Endothelial cell of umbilical vein (primary cell): Measurements from ENCODE around the gene DPYD. TPM values are rescaled to one million over a fixed set of nuclear protein-coding genes. Genes with fewer than 3 reads are reported as not detected.

Experiments used
- BruUV-seq: library from RNA; stranded (reverse); fragments of 400-500 nt; replicated peaks from 2 replicates; lab custom pipeline; 2021; lab: Mats Ljungman, UMichigan
- CTCF ChIA-PET: fragments of 300-600, 350-600 bp; sonication (Branson Sonifier 250); formaldehyde crosslinking; loops from one replicate; lab custom pipeline; 2021; ENCODE audit warnings: antibody characterized with exemption, inconsistent platforms; lab: Charles Lee
- POLR2A ChIA-PET: fragments of 300-600, 350-600 bp; sonication (Branson Sonifier 250); formaldehyde crosslinking; loops from one replicate; lab custom pipeline; 2021; ENCODE audit warnings: antibody characterized with exemption, inconsistent platforms; lab: Charles Lee
- DNase-seq: peaks from one replicate; pipeline ENCODE4 v3.0.0-alpha.2; 2011; ENCODE audit warnings: low read depth, low spot score
- FAIRE-seq: peaks from 2 replicates; lab custom pipeline; 2011; peaks lifted over from hg19 to GRCh38; lab: Jason Lieb, UNC
- H2AFZ ChIP-seq: 2 replicates; pipeline ENCODE4 v1.6.0; 2012; ENCODE audit warnings: low read depth, low read length, control low read depth, inconsistent platforms
- H3K27ac ChIP-seq: 2 replicates; pipeline ENCODE4 v1.5.1; 2011; ENCODE audit warnings: low read depth, mild to moderate bottlenecking, control low read depth, low read length, moderate library complexity; ENCODE audit not compliant: insufficient read depth
- H3K27me3 ChIP-seq, 2 experiments: 2 replicates each; pipeline versions ENCODE4 v1.6.0 to v1.6.1; 2011; ENCODE audit warnings: low read length in 2 of 2, mixed read lengths in 1 of 2; ENCODE audit not compliant: control insufficient read depth in 2 of 2, insufficient read depth in 2 of 2
- H3K36me3 ChIP-seq, 2 experiments: 2 replicates in 1 of 2; 3 replicates in 1 of 2; pipeline ENCODE4 v1.5.1; 2011; ENCODE audit warnings: low read length in 2 of 2, mild to moderate bottlenecking in 1 of 2, moderate library complexity in 1 of 2; ENCODE audit not compliant: control insufficient read depth in 2 of 2, insufficient read depth in 2 of 2; ENCODE audit errors: extremely low read depth in 1 of 2
- H3K4me1 ChIP-seq: 3 replicates; pipeline ENCODE4 v1.5.1; 2011; ENCODE audit warnings: mild to moderate bottlenecking, low read length; ENCODE audit not compliant: control insufficient read depth, insufficient read depth; ENCODE audit errors: extremely low read depth
- H3K4me2 ChIP-seq: 2 replicates; pipeline ENCODE4 v1.6.1; 2011; ENCODE audit warnings: low read length, control low read depth, mixed read lengths; ENCODE audit not compliant: insufficient read depth
- H3K4me3 ChIP-seq, 3 experiments: fragments of 200-600 bp in 1 of 3; sonication (generic), shearing (Covaris generic) in 1 of 3; replicated peaks in 1 of 3; 2 replicates each; pipeline ENCODE4 v1.5.1; 2011 to 2016; ENCODE audit warnings: control low read depth in 3 of 3, low read length in 3 of 3, mild to moderate bottlenecking in 2 of 3, inconsistent platforms in 1 of 3, low read depth in 1 of 3, moderate library complexity in 1 of 3; ENCODE audit not compliant: insufficient read depth in 1 of 3
- H3K79me2 ChIP-seq: 2 replicates; pipeline ENCODE4 v1.6.0; 2012; ENCODE audit warnings: low read length, inconsistent platforms; ENCODE audit not compliant: control insufficient read depth, insufficient read depth
- H3K9ac ChIP-seq: replicated peaks from 2 replicates; pipeline ENCODE3; 2011; ENCODE audit warnings: low read length, control low read depth; ENCODE audit not compliant: insufficient read depth; ENCODE audit errors: extremely low read depth
- H3K9me1 ChIP-seq: replicated peaks from 3 replicates; pipeline ENCODE4 v1.6.0; 2011; ENCODE audit warnings: mild to moderate bottlenecking, low read length; ENCODE audit not compliant: control insufficient read depth, insufficient read depth; ENCODE audit errors: extremely low read depth
- H3K9me3 ChIP-seq: replicated peaks from 2 replicates; pipeline ENCODE4 v1.5.1; 2012; ENCODE audit warnings: low read length, inconsistent platforms; ENCODE audit not compliant: control insufficient read depth, insufficient read depth
- H4K20me1 ChIP-seq: replicated peaks from 2 replicates; pipeline ENCODE3; 2011; ENCODE audit warnings: mild to moderate bottlenecking, low read length; ENCODE audit not compliant: control insufficient read depth, insufficient read depth; ENCODE audit errors: extremely low read depth
- FOS ChIP-seq: IDR thresholded peaks from 2 replicates; pipeline ENCODE4 v1.6.1; 2011; ENCODE audit warnings: mild to moderate bottlenecking, low read length, moderate library complexity, borderline replicate concordance; ENCODE audit not compliant: insufficient read depth
- GATA2 ChIP-seq: IDR thresholded peaks from 2 replicates; pipeline ENCODE4 v1.7.0; 2011; ENCODE audit warnings: low read depth, mild to moderate bottlenecking, moderate library complexity, mixed read lengths, low read length; ENCODE audit not compliant: insufficient read length, insufficient read depth
- JUN ChIP-seq: IDR thresholded peaks from 2 replicates; pipeline ENCODE4 v1.6.1; 2011; ENCODE audit warnings: borderline replicate concordance, low read depth; ENCODE audit not compliant: insufficient read length, insufficient read depth
- MAX ChIP-seq: IDR thresholded peaks from 2 replicates; pipeline ENCODE4 v1.6.1; 2011; ENCODE audit not compliant: insufficient read depth, insufficient read length
- MYC ChIP-seq: IDR thresholded peaks from one replicate; pipeline ENCODE4 v1.6.1; 2011; ENCODE audit warnings: mild to moderate bottlenecking, low read depth, low read length
- POLR2A ChIP-seq: IDR thresholded peaks from 2 replicates; pipeline ENCODE4 v1.6.1; 2012; ENCODE audit warnings: low read depth, mild to moderate bottlenecking, control low read depth, low read length
- dilution Hi-C: fragments of 300-500 bp; cut with MboI; formaldehyde crosslinking; loops from one replicate; pipeline ENCODE4 v1.15.0; 2019; ENCODE audit warnings: low sequenced_read_pairs; ENCODE audit not compliant: extremely low pct_ligation_motif_present
- intact Hi-C: fragments of 100-400 bp; cut with micrococcal nuclease; formaldehyde crosslinking; loops from one replicate; pipeline ENCODE4 v1.10.0; 2022
- polyA plus RNA-seq, 4 experiments: library from polyadenylated mRNA; depleted of rRNA in 3 of 4; stranded (reverse) in 3 of 4; unstranded in 1 of 4; fragments of >200 nt; gene quantifications; 2 replicates each; pipeline versions ENCODE4 v1.2.1 to v1.2.3, GENCODE V29; 2011 to 2012; ENCODE audit warnings: missing spikeins in 1 of 4
- total RNA-seq: library from RNA; stranded (reverse); gene quantifications from 2 replicates; pipeline ENCODE4 v1.2.3, GENCODE V29; 2021

DPYD gene
- total and polyA plus RNA-seq, 2 donors (not counting 3 experiments of a cell fraction or from before 2014, with no cell fraction given), result 4.6 to 15.1 TPM

DNA sequence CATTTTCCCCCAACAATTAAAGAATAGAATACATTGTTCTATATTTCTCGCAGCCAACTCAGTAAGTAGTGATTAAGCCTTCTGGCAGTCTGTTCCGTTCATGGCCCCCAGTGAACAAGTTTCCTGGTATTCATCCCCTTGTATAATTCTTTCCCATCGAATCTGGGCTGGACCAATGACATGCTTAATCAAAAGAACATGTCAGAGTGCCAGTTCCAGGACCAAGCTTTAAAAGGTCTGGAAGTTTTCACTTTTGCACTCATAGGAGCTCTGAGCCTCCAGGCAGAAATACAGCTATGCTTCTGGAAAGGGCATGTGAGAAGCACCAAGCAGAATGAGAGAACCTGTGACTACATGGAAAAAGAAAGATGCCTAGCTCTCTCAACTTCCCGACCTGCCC, 22.5 kb upstream of the DPYD start:
- Histone ChIP-seq H3K27ac (peak overlapping the region; percentile 21), H3K4me1 (peaks cover 29% of the 10 kb centered on the region), H3K9ac (no peak overlapping the region), H4K20me1 (no peaks in the 10 kb centered on the region), H3K4me2 (peak overlapping the region; percentile 62), H3K9me1 (no peaks in the 10 kb centered on the region), H3K79me2 (no peaks in the 10 kb centered on the region), H3K4me3 (no peak overlapping the region), H2AFZ (peak overlapping the region; percentile 83), H3K27me3 (no peaks in the 10 kb centered on the region), H3K36me3 (no peaks in the 10 kb centered on the region), H3K9me3 (no peaks in the 10 kb centered on the region)
- no TSS peak for BruUV-seq
- CTCF ChIA-PET, result interaction anchor here (0.9 to 2.1 kb wide), 4 partner anchors 10 to 525 kb away, joined by 3 to 6 read pairs (median 4); partner anchors contain the start of gene DPYD
- FAIRE-seq (no peak), DNase-seq (peak; percentile 82)
- TF ChIP-seq MAX (no peak), FOS (peak; percentile 25), GATA2 (peak; percentile 36), POLR2A (no peak), MYC (no peak)
- intact Hi-C loops, result no loop called here
- POLR2A ChIA-PET, result interaction anchor here (0.9 kb wide), 1 partner anchor 22 kb away, joined by 3 read pairs; the partner anchor contains the start of gene DPYD
- dilution Hi-C loops, result no loop called here

GRCh38 chr1:97942161-97943123, 21.6 kb upstream of the DPYD start:
- TF ChIP-seq MAX (no peak), MYC (no peak), GATA2 (peak; percentile 81), POLR2A (no peak), JUN (no peak)
- Histone ChIP-seq H3K79me2 (no peaks in the 10 kb centered on the region), H3K9ac (no peak overlapping the region), H3K27me3 (no peaks in the 10 kb centered on the region), H3K9me3 (no peaks in the 10 kb centered on the region), H2AFZ (no peak overlapping the region), H3K9me1 (no peaks in the 10 kb centered on the region), H3K36me3 (no peaks in the 10 kb centered on the region), H3K4me2 (peak overlapping the region; percentile 27), H3K4me3 (no peak overlapping the region), H3K4me1 (peaks cover 36% of the 10 kb centered on the region), H3K27ac (no peak overlapping the region), H4K20me1 (no peaks in the 10 kb centered on the region)
- no peak for FAIRE-seq
- DNase-seq, result no peak
- intact Hi-C loops (no loop called here), dilution Hi-C loops (no loop called here)
- ChIA-PET POLR2A (no interaction called here), CTCF (interaction anchor here (1.0 to 2.1 kb wide), 3 partner anchors 10 to 526 kb away, joined by 3 to 6 read pairs (median 6); no protein-coding TSS in a partner anchor)
- no TSS peak for BruUV-seq
